Adrenal gland (tissue), 12 donors: ENCODE measurements around the gene FAXC. TPM values are rescaled to one million over a fixed set of nuclear protein-coding genes. Genes with fewer than 3 reads are reported as not detected.
"Not testable (repeated sequence)": the region's sequence is repeated elsewhere in the genome, so short reads cannot be mapped to it uniquely, and the experiment has no call there.

ENCODE experiments used
- DNase-seq, 7 donors: peaks; one replicate each; pipeline ENCODE4 v3.0.0-alpha.2; 2019 to 2020
- H3K27ac ChIP-seq, 5 donors: fragments of 200-600 bp; sonication (generic) in 4 of 5; 1 replicate in 3 of 5; 2 replicates in 2 of 5; pipeline versions ENCODE4 v1.5.1 to v1.8.0; 2016 to 2020; ENCODE audit warnings: mild to moderate bottlenecking in 1 of 5
- H3K27me3 ChIP-seq: fragments of 200-600 bp; 2 replicates; pipeline ENCODE4 v1.8.0; 2021
- H3K36me3 ChIP-seq, 2 donors: fragments of 200-600 bp; replicated peaks in 1 of 2; 1 replicate in 1 of 2; 2 replicates in 1 of 2; pipeline versions ENCODE4 v1.5.1 to v1.8.0; 2018 to 2022
- H3K4me1 ChIP-seq, 2 donors: fragments of 200-600 bp; replicated peaks in 1 of 2; 1 replicate in 1 of 2; 2 replicates in 1 of 2; pipeline versions ENCODE4 v1.5.1 to v1.8.0; 2018 to 2021
- H3K4me3 ChIP-seq, 4 donors: fragments of 200-600 bp; sonication (generic) in 3 of 4; one replicate each; pipeline ENCODE4 v1.5.1; 2016 to 2018
- H3K9me3 ChIP-seq, 3 donors: fragments of 200-600 bp; sonication (generic) in 1 of 3; replicated peaks in 1 of 3; 1 replicate in 2 of 3; 2 replicates in 1 of 3; pipeline versions ENCODE4 v1.5.1 to v1.8.0; 2016 to 2021
- POLR2A ChIP-seq, 2 donors: fragments of 450-650 bp; IDR thresholded peaks; one replicate each; pipeline ENCODE4 v1.6.1; 2017; ENCODE audit warnings: antibody characterized with exemption in 2 of 2, mild to moderate bottlenecking in 2 of 2, moderate library complexity in 1 of 2
- whole genome bisulfite sequencing, 4 donors: extraction: QIAGEN DNeasy Blood & Tissue Kit in 2 of 4; methylation state at CpG; one replicate each; pipeline versions ENCODE4 v1.1.5 to v1.1.7; 2013 to 2017; 5-methylcytosine and 5-hydroxymethylcytosine counted together
- intact Hi-C, 2 donors: fragments of 100-400 bp; cut with DNase I; formaldehyde crosslinking; loops; one replicate each; pipeline versions ENCODE4 v1.14.1 to v1.15.0; 2022 to 2023
- polyA plus RNA-seq, 3 donors: library from polyadenylated mRNA; stranded (reverse); fragments of 200-250 nt in 2 of 3; fragments of 350-450 nt in 1 of 3; fragmentation: Illumina TruSeq in 1 of 3; extraction: RNeasy Lipid Tissue Mini Kit (QIAGEN cat#74804) in 1 of 3; gene quantifications; one replicate each; pipeline ENCODE4 v1.2.3, GENCODE V29; 2013 to 2014
- total RNA-seq, 9 donors: library from RNA; depleted of rRNA in 4 of 9; stranded (reverse); fragments of >200 nt in 4 of 9; fragments of 120-200 nt in 1 of 9; fragmentation: NEBNext Ultra II Directional in 1 of 9; extraction: Animal tissue kit (Norgen Biotek cat#: 25700) in 1 of 9; gene quantifications; one replicate each; pipeline versions ENCODE4 v1.1.0 to v1.2.4, GENCODE V29; 2013 to 2023
- TF ChIP-seq, protein P1 (sequence below), 6 experiments: fragments of 450-650 bp in 4 of 6; fragments of 200-600 bp in 2 of 6; sonication (generic) in 1 of 6; IDR thresholded peaks; 1 replicate in 5 of 6; 2 replicates in 1 of 6; pipeline versions ENCODE4 v1.5.1 to v1.8.0; 2016 to 2021; ENCODE audit warnings: antibody characterized with exemption in 6 of 6, mild to moderate bottlenecking in 2 of 6, moderate library complexity in 1 of 6
- donor health status: healthy with polysubstance abuse.
- donor health status: Bipolar disorder and iron deficiency.
- donor health status: DM: yes; HTN: yes; CAD: no.
- donor health status: DM: no; HTN: no; CAD: no.
- donor health status: DM: no; HTN: no; CAD: no.
- donor health status: DM: yes; HTN: yes; CAD: no.

Gene FAXC
- total and polyA plus RNA-seq, 12 donors, result 0.32 to 4.5 (median 2.0) TPM; not detected in 3

DNA sequence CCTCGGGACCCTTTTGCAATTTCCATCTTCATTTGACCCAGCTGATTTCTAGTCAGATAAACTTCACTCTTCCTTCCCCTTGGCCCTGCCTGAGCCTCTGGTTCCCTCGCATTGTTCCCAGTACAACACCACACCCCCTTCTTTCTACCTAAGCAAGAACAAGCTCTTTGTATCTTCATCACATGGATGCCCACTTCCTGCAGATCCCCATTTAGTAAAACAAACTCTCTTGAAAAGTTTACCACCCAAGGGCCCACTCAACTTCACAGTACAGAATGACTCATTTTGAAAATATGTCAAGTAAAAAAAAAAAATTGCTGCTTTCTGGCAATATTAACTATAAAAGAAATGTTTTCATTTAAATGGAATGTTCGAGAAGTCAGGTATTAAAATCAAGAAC is 5.2 kb downstream of the FAXC start:
- no peak overlapping the region for H3K4me3 ChIP-seq
- peaks cover 3% of the 10 kb centered on the region for H3K27me3 ChIP-seq
- no peak for DNase-seq
- WGBS, 4 donors, result 46 to 69% (median 53%) methylated on average over 3 of the region's 3 CpGs
- no peak overlapping the region for H3K27ac ChIP-seq
- intact Hi-C loops, result no loop called here
- no peak for TF ChIP-seq POLR2A (IDR thresholded peaks at IDR 0.05)
- TF ChIP-seq, protein P1, sequence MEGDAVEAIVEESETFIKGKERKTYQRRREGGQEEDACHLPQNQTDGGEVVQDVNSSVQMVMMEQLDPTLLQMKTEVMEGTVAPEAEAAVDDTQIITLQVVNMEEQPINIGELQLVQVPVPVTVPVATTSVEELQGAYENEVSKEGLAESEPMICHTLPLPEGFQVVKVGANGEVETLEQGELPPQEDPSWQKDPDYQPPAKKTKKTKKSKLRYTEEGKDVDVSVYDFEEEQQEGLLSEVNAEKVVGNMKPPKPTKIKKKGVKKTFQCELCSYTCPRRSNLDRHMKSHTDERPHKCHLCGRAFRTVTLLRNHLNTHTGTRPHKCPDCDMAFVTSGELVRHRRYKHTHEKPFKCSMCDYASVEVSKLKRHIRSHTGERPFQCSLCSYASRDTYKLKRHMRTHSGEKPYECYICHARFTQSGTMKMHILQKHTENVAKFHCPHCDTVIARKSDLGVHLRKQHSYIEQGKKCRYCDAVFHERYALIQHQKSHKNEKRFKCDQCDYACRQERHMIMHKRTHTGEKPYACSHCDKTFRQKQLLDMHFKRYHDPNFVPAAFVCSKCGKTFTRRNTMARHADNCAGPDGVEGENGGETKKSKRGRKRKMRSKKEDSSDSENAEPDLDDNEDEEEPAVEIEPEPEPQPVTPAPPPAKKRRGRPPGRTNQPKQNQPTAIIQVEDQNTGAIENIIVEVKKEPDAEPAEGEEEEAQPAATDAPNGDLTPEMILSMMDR (IDR thresholded peaks at IDR 0.05), result no peak
- H3K9me3 ChIP-seq, result no peaks in the 10 kb centered on the region
- no peaks in the 10 kb centered on the region for H3K4me1 ChIP-seq
- H3K36me3 ChIP-seq, result no peaks in the 10 kb centered on the region

DNA sequence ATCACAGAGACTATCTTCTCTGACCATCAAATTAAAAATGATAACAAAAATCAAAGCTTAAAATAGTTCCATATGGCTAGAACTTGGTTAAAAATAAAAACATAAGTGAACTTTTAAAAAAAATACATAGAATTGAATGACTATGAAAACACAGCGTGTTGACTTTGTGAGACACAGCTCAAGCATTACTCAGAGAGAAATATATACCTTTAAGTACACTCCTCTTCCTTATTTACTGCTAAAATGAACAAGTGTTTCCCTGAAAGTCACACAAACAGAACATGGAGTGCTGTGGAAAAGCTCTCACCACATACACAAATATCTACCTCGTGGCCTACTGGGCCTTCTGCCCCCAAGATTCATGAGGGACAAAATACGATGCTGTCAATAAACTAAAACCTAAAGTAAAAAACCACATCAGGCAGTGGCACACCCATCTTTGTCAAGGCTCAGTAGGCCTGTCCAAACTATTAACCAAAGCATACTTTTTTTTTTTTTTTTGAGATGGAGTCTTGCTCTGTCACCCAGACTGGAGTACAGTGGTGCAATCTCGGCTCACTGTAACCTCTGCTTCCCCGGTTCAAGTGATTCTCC is 7.5 kb downstream of the FAXC start:
- no peaks in the 10 kb centered on the region for H3K27me3 ChIP-seq
- no peaks in the 10 kb centered on the region for H3K4me1 ChIP-seq
- no peak for DNase-seq
- no peak overlapping the region for H3K4me3 ChIP-seq
- no peak for TF ChIP-seq POLR2A (IDR thresholded peaks at IDR 0.05)
- TF ChIP-seq, protein P1 (IDR thresholded peaks at IDR 0.05), result no peak
- H3K9me3 ChIP-seq, result no peaks in the 10 kb centered on the region
- H3K36me3 ChIP-seq, result no peaks in the 10 kb centered on the region
- intact Hi-C loops, result no loop called here
- WGBS, 4 donors, result 88 to 93% (median 91%) methylated on average over 5 of the region's 5 CpGs
- no peak overlapping the region for H3K27ac ChIP-seq

DNA sequence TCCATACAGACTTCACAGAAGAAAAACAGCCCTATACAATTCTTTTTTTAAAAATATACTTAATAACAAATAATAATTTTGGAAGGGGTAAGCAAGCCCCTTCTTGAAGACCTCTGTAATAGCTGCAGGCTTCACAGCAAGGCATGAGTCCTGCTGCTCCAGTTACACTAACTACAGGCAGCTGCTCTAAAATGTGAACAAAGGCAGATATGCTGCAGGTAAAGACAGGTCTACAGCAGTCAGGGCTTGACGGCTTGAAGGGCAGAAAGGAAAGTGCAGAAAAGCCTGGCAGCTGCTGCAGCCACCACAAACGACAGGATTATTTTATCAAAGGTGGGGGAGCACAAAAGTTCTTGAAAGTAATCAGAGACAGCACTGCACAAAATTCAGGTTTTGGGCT is 11.3 kb downstream of the FAXC start:
- no peaks in the 10 kb centered on the region for H3K36me3 ChIP-seq
- no peaks in the 10 kb centered on the region for H3K4me1 ChIP-seq
- WGBS, 4 donors, result 53 to 56% (median 55%) methylated on average over 2 of the region's 2 CpGs
- DNase-seq, result no peak
- no peaks in the 10 kb centered on the region for H3K27me3 ChIP-seq
- H3K4me3 ChIP-seq, result no peak overlapping the region
- no peak overlapping the region for H3K27ac ChIP-seq
- H3K9me3 ChIP-seq, result no peaks in the 10 kb centered on the region
- TF ChIP-seq POLR2A (IDR thresholded peaks at IDR 0.05), result no peak
- TF ChIP-seq, protein P1 (IDR thresholded peaks at IDR 0.05), result no peak
- intact Hi-C loops, result loop anchor here in 1 of 2 donors (10.0 kb wide), 1 partner anchor 407 kb away; no protein-coding TSS in a partner anchor

DNA sequence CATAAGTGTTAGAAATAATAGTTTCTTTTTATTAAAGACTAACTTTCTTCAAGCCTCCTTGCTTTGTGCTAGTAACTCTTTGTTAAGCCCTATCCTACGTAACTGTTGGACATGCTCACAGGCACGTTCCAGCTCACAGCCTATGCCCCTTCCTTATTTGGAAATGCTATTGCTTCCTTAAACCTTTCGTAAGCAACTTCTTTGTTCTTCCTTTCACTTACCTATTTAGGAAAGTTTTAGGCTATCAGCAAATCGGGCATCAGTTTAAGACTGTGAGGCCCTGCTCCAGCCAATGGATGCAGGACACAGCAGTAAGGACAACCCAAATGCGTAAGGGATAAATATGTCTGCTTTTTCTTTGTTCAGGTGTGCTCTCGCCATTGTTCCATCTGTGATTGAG is 14.2 kb downstream of the FAXC start:
- H3K9me3 ChIP-seq, H3K4me3 ChIP-seq, DNase-seq, H3K36me3 ChIP-seq, H3K4me1 ChIP-seq, H3K27me3 ChIP-seq, H3K27ac ChIP-seq: not testable (repeated sequence)
- intact Hi-C loops, result loop anchor here in 1 of 2 donors (10.0 kb wide), 1 partner anchor 410 kb away; no protein-coding TSS in a partner anchor
- WGBS, 4 donors, result 75 to 78% (median 76%) methylated on average over 6 of the region's 6 CpGs
